Endodermal cell (in vitro differentiated cells): ENCODE results near the gene MNX1. TPM values are rescaled to one million over a fixed set of nuclear protein-coding genes. Genes with fewer than 3 reads are reported as not detected.

Experiments used
- DNase-seq: peaks from one replicate; pipeline ENCODE4 v3.0.0-alpha.2; 2017
- H3K27ac ChIP-seq: 2 replicates; pipeline ENCODE4 v1.5.1; 2013; ENCODE audit warnings: mild to moderate bottlenecking, low read depth, low read length, moderate library complexity
- H3K27me3 ChIP-seq: 2 replicates; pipeline ENCODE4 v1.6.1; 2013; ENCODE audit warnings: mild to moderate bottlenecking, low read length, moderate library complexity; ENCODE audit not compliant: insufficient read depth, control insufficient read depth, poor library complexity, severe bottlenecking
- H3K36me3 ChIP-seq: 2 replicates; pipeline ENCODE4 v1.7.0; 2013; ENCODE audit warnings: mild to moderate bottlenecking, low read length, moderate library complexity; ENCODE audit not compliant: control insufficient read depth, insufficient read depth
- H3K4me1 ChIP-seq: one replicate; pipeline ENCODE4 v1.7.0; 2013; ENCODE audit warnings: low read length; ENCODE audit not compliant: control insufficient read depth, insufficient read depth
- H3K4me3 ChIP-seq: 2 replicates; pipeline ENCODE4 v1.5.1; 2013; ENCODE audit warnings: mild to moderate bottlenecking, low read length, moderate library complexity
- H3K9ac ChIP-seq: 2 replicates; pipeline ENCODE4 v1.6.1; 2013; ENCODE audit warnings: mild to moderate bottlenecking, low read length, moderate library complexity; ENCODE audit not compliant: poor library complexity, severe bottlenecking; ENCODE audit errors: extremely low read depth
- H3K9me3 ChIP-seq: 2 replicates; pipeline ENCODE4 v1.6.1; 2013; ENCODE audit warnings: mild to moderate bottlenecking, low read length, moderate library complexity; ENCODE audit not compliant: control insufficient read depth
- H3K27ac Mint-ChIP-seq: 2 replicates; pipeline ENCODE4 v1.8.0; 2020; ENCODE audit warnings: mixed read lengths
- H3K27me3 Mint-ChIP-seq: 2 replicates; pipeline ENCODE4 v1.8.0; 2021; ENCODE audit warnings: mild to moderate bottlenecking, mixed read lengths; ENCODE audit not compliant: insufficient read depth
- H3K36me3 Mint-ChIP-seq: 2 replicates; pipeline ENCODE4 v1.8.0; 2020; ENCODE audit warnings: low read depth, mixed read lengths
- H3K4me1 Mint-ChIP-seq: 2 replicates; pipeline ENCODE4 v1.8.0; 2020; ENCODE audit warnings: mixed read lengths
- H3K4me3 Mint-ChIP-seq: 2 replicates; pipeline ENCODE4 v1.8.0; 2020; ENCODE audit warnings: mild to moderate bottlenecking, moderate library complexity, mixed read lengths
- H3K9me3 Mint-ChIP-seq: 2 replicates; pipeline ENCODE4 v1.8.0; 2020; ENCODE audit warnings: mild to moderate bottlenecking, mixed read lengths
- CTCF ChIP-seq: fragments of 200-600 bp; sonication (generic); conservative IDR thresholded peaks from 2 replicates; pipeline ENCODE4 v1.5.0; 2021; ENCODE audit warnings: antibody characterized with exemption, mild to moderate bottlenecking
- WGBS, 2 experiments: methylation state at CpG; one replicate each; pipeline versions ENCODE4 v1.1.5 to v1.1.7; 2013; ENCODE audit warnings: missing lambda C conversion rate in 2 of 2, mixed read lengths in 1 of 2; ENCODE audit not compliant: insufficient coverage in 1 of 2, insufficient read length in 1 of 2; 5-methylcytosine and 5-hydroxymethylcytosine counted together
- total RNA-seq, 2 donors: library from RNA; stranded (reverse); fragmentation: NEBNext Ultra II Directional in 1 of 2; extraction: Animal tissue kit (Norgen Biotek cat#: 25700) in 1 of 2; gene quantifications; 2 replicates in 1 of 2; 3 replicates in 1 of 2; pipeline ENCODE4 v1.2.1, GENCODE V29; 2021

MNX1 gene
- total RNA-seq, 2 donors from 2014 or later, result 14.5 to 18.7 TPM

- Mint-ChIP-seq H3K4me1 (peaks cover 13% of the 10 kb centered on the region), H3K36me3 (no peaks in the 10 kb centered on the region), H3K4me3 (no peak overlapping the region), H3K27me3 (peaks cover 96% of the 10 kb centered on the region), H3K27ac (no peak overlapping the region), H3K9me3 (no peaks in the 10 kb centered on the region)
- no peaks in the 10 kb centered on the region for H3K36me3 ChIP-seq
- no peak overlapping the region for H3K4me3 ChIP-seq
- WGBS, 2 experiments, result 72 to 80% methylated on average over 3 of the region's 3 CpGs
- peaks cover 4% of the 10 kb centered on the region for H3K4me1 ChIP-seq
- DNase-seq, result no peak
- H3K9ac ChIP-seq, result no peak overlapping the region
- H3K9me3 ChIP-seq, result no peaks in the 10 kb centered on the region
- no peak for TF ChIP-seq CTCF
- H3K27me3 ChIP-seq, result peaks cover 100% of the 10 kb centered on the region
- H3K27ac ChIP-seq, result no peak overlapping the region
Observed at GRCh38 chr7:157024716-157025115, 14.3 kb upstream of the MNX1 start.

- no peak overlapping the region for H3K4me3 ChIP-seq
- H3K9me3 Mint-ChIP-seq, result no peaks in the 10 kb centered on the region
- 10 to 26% methylated on average over 3 to 4 of the region's 4 CpGs for WGBS, 2 experiments
- H3K4me1 ChIP-seq, result peaks cover 4% of the 10 kb centered on the region
- no peaks in the 10 kb centered on the region for H3K36me3 ChIP-seq
- H3K4me1 Mint-ChIP-seq, result peaks cover 16% of the 10 kb centered on the region
- no peak overlapping the region for H3K27ac ChIP-seq
- H3K27me3 ChIP-seq, result peaks cover 100% of the 10 kb centered on the region
- no peak overlapping the region for H3K4me3 Mint-ChIP-seq
- no peak overlapping the region for H3K9ac ChIP-seq
- no peaks in the 10 kb centered on the region for H3K9me3 ChIP-seq
- peaks cover 99% of the 10 kb centered on the region for H3K27me3 Mint-ChIP-seq
- TF ChIP-seq CTCF, result no peak
- no peak overlapping the region for H3K27ac Mint-ChIP-seq
- no peak for DNase-seq
- no peaks in the 10 kb centered on the region for H3K36me3 Mint-ChIP-seq
Observed at GRCh38 chr7:157023589-157023905, 13.1 kb upstream of the MNX1 start.

- Mint-ChIP-seq H3K27me3 (peaks cover 99% of the 10 kb centered on the region), H3K4me3 (no peak overlapping the region), H3K9me3 (no peaks in the 10 kb centered on the region), H3K27ac (no peak overlapping the region), H3K36me3 (no peaks in the 10 kb centered on the region), H3K4me1 (peaks cover 18% of the 10 kb centered on the region)
- no peak overlapping the region for H3K27ac ChIP-seq
- H3K4me1 ChIP-seq, result peaks cover 10% of the 10 kb centered on the region
- no peak for TF ChIP-seq CTCF
- peaks cover 100% of the 10 kb centered on the region for H3K27me3 ChIP-seq
- DNase-seq, result peak; percentile 77
- WGBS, 2 experiments, result 15 to 24% methylated on average over 11 to 19 of the region's 19 CpGs
- no peak overlapping the region for H3K9ac ChIP-seq
- no peaks in the 10 kb centered on the region for H3K9me3 ChIP-seq
- H3K4me3 ChIP-seq, result peak overlapping the region; percentile 23
- H3K36me3 ChIP-seq, result no peaks in the 10 kb centered on the region
Observed at GRCh38 chr7:157022681-157023588, 12.5 kb upstream of the MNX1 start.
